SK-N-SH (cell line): ENCODE data around the gene PHF8. TPM values are rescaled to one million over a fixed set of nuclear protein-coding genes. Genes with fewer than 3 reads are reported as not detected.

Experiments used
- CTCF ChIA-PET: fragments of 300-600, 350-600 bp; formaldehyde crosslinking; extraction: SDS; loops from one replicate; lab custom pipeline; 2021; lab: Yijun Ruan, JAX
- POLR2A ChIA-PET: fragments of 350-600 bp; sonication (Branson Sonifier 250); formaldehyde crosslinking; extraction: SDS; loops from one replicate; lab custom pipeline; 2020; ENCODE audit warnings: antibody characterized with exemption, inconsistent platforms; lab: Yijun Ruan, JAX
- DNase-seq: peaks from one replicate; pipeline ENCODE4 v3.0.0; 2012
- H2AFZ ChIP-seq: fragments of 200-600 bp; sonication (generic); 2 replicates; pipeline ENCODE4 v1.8.1; 2016; ENCODE audit warnings: antibody characterized with exemption, mild to moderate bottlenecking, low read depth
- H3F3A ChIP-seq: fragments of 200-600 bp; sonication (generic); replicated peaks from 2 replicates; pipeline ENCODE3; 2016; ENCODE audit warnings: antibody characterized with exemption, mild to moderate bottlenecking; ENCODE audit not compliant: insufficient read depth
- H3K27ac ChIP-seq, 2 experiments: fragments of 200-500 bp in 1 of 2; fragments of 200-600 bp in 1 of 2; sonication (Bioruptor generic) in 1 of 2; sonication (generic), shearing (Covaris generic) in 1 of 2; 2 replicates each; pipeline versions ENCODE4 v1.5.1 to v1.6.1; 2014 to 2016; ENCODE audit warnings: low read depth in 2 of 2, inconsistent platforms in 1 of 2, low read length in 1 of 2, mild to moderate bottlenecking in 1 of 2, mixed read lengths in 1 of 2
- H3K27me3 ChIP-seq: fragments of 200-600 bp; sonication (generic), shearing (Covaris generic); 2 replicates; pipeline ENCODE4 v1.6.1; 2016; ENCODE audit warnings: mixed run types; ENCODE audit not compliant: insufficient read depth
- H3K36me3 ChIP-seq, 2 experiments: fragments of 200-500 bp in 1 of 2; fragments of 200-600 bp in 1 of 2; sonication (Bioruptor generic) in 1 of 2; sonication (generic) in 1 of 2; replicated peaks in 1 of 2; 2 replicates each; pipeline versions ENCODE3 to v1.5.1; 2014 to 2016; ENCODE audit warnings: low read length in 1 of 2, mild to moderate bottlenecking in 1 of 2; ENCODE audit not compliant: insufficient read depth in 2 of 2, control insufficient read depth in 1 of 2
- H3K4me1 ChIP-seq, 2 experiments: fragments of 200-500 bp in 1 of 2; fragments of 200-600 bp in 1 of 2; sonication (Bioruptor generic) in 1 of 2; sonication (generic), shearing (Covaris generic) in 1 of 2; 2 replicates each; pipeline versions ENCODE4 v1.5.1 to v1.6.1; 2014 to 2016; ENCODE audit warnings: low read depth in 1 of 2, low read length in 1 of 2, mixed run types in 1 of 2; ENCODE audit not compliant: insufficient read depth in 2 of 2, control insufficient read depth in 1 of 2
- H3K4me2 ChIP-seq: fragments of 200-600 bp; sonication (generic), shearing (Covaris generic); 2 replicates; pipeline ENCODE4 v1.6.1; 2017; ENCODE audit warnings: mixed run types
- H3K4me3 ChIP-seq, 2 experiments: fragments of 200-500 bp in 1 of 2; fragments of 200-600 bp in 1 of 2; sonication (Bioruptor generic) in 1 of 2; sonication (generic), shearing (Covaris generic) in 1 of 2; 2 replicates each; pipeline versions ENCODE4 v1.5.1 to v1.8.1; 2014 to 2016; ENCODE audit warnings: low read depth in 2 of 2, inconsistent platforms in 1 of 2, low read length in 1 of 2, mild to moderate bottlenecking in 1 of 2, mixed read lengths in 1 of 2, moderate library complexity in 1 of 2
- H3K79me2 ChIP-seq: fragments of 200-600 bp; sonication (generic); 2 replicates; pipeline ENCODE4 v1.8.1; 2017; ENCODE audit warnings: mild to moderate bottlenecking; ENCODE audit not compliant: insufficient read depth
- H3K9ac ChIP-seq: fragments of 200-600 bp; sonication (generic); 2 replicates; pipeline ENCODE4 v1.6.1; 2017; ENCODE audit warnings: mixed run types
- H3K9me2 ChIP-seq: fragments of 200-600 bp; sonication (generic); 2 replicates; pipeline ENCODE4 v1.6.1; 2017; ENCODE audit warnings: mixed run types
- H3K9me3 ChIP-seq: fragments of 200-600 bp; sonication (generic); 2 replicates; pipeline ENCODE4 v1.6.1; 2017; ENCODE audit warnings: mixed run types, mild to moderate bottlenecking, moderate library complexity
- H4K20me1 ChIP-seq: fragments of 200-600 bp; sonication (generic); 2 replicates; pipeline ENCODE4 v1.6.1; 2017; ENCODE audit warnings: mild to moderate bottlenecking, mixed run types; ENCODE audit not compliant: insufficient read depth
- CHD2 ChIP-seq: fragments of 150-350 bp; IDR thresholded peaks from 2 replicates; pipeline ENCODE4 v1.6.1; 2018; ENCODE audit warnings: low read length; ENCODE audit not compliant: partially characterized antibody
- FOSL2 ChIP-seq: IDR thresholded peaks from 2 replicates; pipeline ENCODE4 v1.4.0; 2012; ENCODE audit warnings: low read depth, mild to moderate bottlenecking, moderate library complexity, borderline replicate concordance
- GABPA ChIP-seq: IDR thresholded peaks from 2 replicates; pipeline ENCODE4 v1.4.0; 2012; ENCODE audit warnings: low read depth, mild to moderate bottlenecking
- GATA2 ChIP-seq: sonication (generic); formaldehyde crosslinking; IDR thresholded peaks from 2 replicates; pipeline ENCODE4 v1.5.0; 2020; ENCODE audit warnings: mild to moderate bottlenecking, missing genetic modification reagents
- JUND ChIP-seq: IDR thresholded peaks from 2 replicates; pipeline ENCODE4 v1.4.0; 2012
- MEF2A ChIP-seq: IDR thresholded peaks from 2 replicates; pipeline ENCODE4 v1.4.0; 2012; ENCODE audit warnings: low read depth, borderline replicate concordance
- PBX3 ChIP-seq: IDR thresholded peaks from 2 replicates; pipeline ENCODE4; 2012
- REST ChIP-seq: IDR thresholded peaks from 2 replicates; pipeline ENCODE4 v1.6.1; 2012; ENCODE audit warnings: mild to moderate bottlenecking, low read depth, low read length, moderate library complexity
- RFX5 ChIP-seq: IDR thresholded peaks from 2 replicates; pipeline ENCODE4 v1.6.1; 2012; ENCODE audit warnings: mild to moderate bottlenecking, improper control_type of control experiment, low read length
- RXRA ChIP-seq: IDR thresholded peaks from 2 replicates; pipeline ENCODE4 v1.4.0; 2012; ENCODE audit warnings: low read depth, mild to moderate bottlenecking, borderline replicate concordance
- SMC3 ChIP-seq: IDR thresholded peaks from 2 replicates; pipeline ENCODE4 v1.6.1; 2012; ENCODE audit warnings: low read depth, low read length, improper control_type of control experiment
- TAF1 ChIP-seq: IDR thresholded peaks from 2 replicates; pipeline ENCODE4 v1.6.1; 2012; ENCODE audit warnings: low read depth, mild to moderate bottlenecking, low read length, moderate library complexity, borderline replicate concordance
- TCF12 ChIP-seq: IDR thresholded peaks from 2 replicates; pipeline ENCODE4 v1.4.0; 2012
- USF1 ChIP-seq: IDR thresholded peaks from 2 replicates; pipeline ENCODE4 v1.4.0; 2012; ENCODE audit warnings: low read depth, borderline replicate concordance
- USF2 ChIP-seq: fragments of 150-350 bp; IDR thresholded peaks from 2 replicates; pipeline ENCODE4 v1.6.1; 2017; ENCODE audit warnings: antibody characterized with exemption, low read length, low read depth, borderline replicate concordance
- ZBTB33 ChIP-seq: IDR thresholded peaks from 2 replicates; pipeline ENCODE4 v1.4.0; 2012; ENCODE audit warnings: low read depth, borderline replicate concordance
- WGBS: methylation state at CpG from one replicate; pipeline ENCODE4 v1.1.6; 2017; ENCODE audit warnings: low lambda C conversion rate; 5-methylcytosine and 5-hydroxymethylcytosine counted together
- polyA plus RNA-seq, 3 experiments: library from polyadenylated mRNA; depleted of rRNA; stranded (reverse); fragments of >200 nt; gene quantifications; 2 replicates each; pipeline ENCODE4 v1.2.3, GENCODE V29; 2012

PHF8 gene
- polyA plus RNA-seq, 1 of the 3 experiments (the other 2 are of a cell fraction) = 7.8 TPM

- WGBS = 48% methylated on average over 7 of the region's 12 CpGs
- CTCF ChIA-PET = interaction anchor here (0.9 kb wide), 1 partner anchor 9 kb away, joined by 3 read pairs; no protein-coding TSS in a partner anchor
These were observed 59.4 kb downstream of the PHF8 start for GRCh38 chrX:53984895-53985294.

More at GRCh38 chrX:53984895-53985294, 59.4 kb downstream of the PHF8 start:
- Histone ChIP-seq H3K4me2 (no peak overlapping the region), H3K27me3 (no peaks in the 10 kb centered on the region), H3F3A (no peaks in the 10 kb centered on the region), H3K27ac (no peak overlapping the region), H3K79me2 (no peaks in the 10 kb centered on the region), H3K9ac (no peak overlapping the region), H3K9me3 (no peaks in the 10 kb centered on the region), H2AFZ (no peak overlapping the region), H3K36me3 (peaks cover 0 to 6% of the 10 kb centered on the region in 2 experiments), H4K20me1 (no peaks in the 10 kb centered on the region), H3K4me1 (no peaks in the 10 kb centered on the region), H3K4me3 (no peak overlapping the region), H3K9me2 (no peaks in the 10 kb centered on the region)
- TF ChIP-seq SMC3 (no peak), MEF2A (no peak), GATA2 (CRISPR knock-in tag) (no peak), FOSL2 (no peak), TAF1 (no peak), ZBTB33 (no peak), GABPA (no peak), USF1 (no peak), RXRA (no peak), REST (no peak), USF2 (no peak), RFX5 (no peak), TCF12 (no peak), CHD2 (no peak), PBX3 (no peak), JUND (no peak)
- DNase-seq = no peak
- POLR2A ChIA-PET = no interaction called here
